ENCODE measurements around the gene MINDY4.
"Not testable (repeated sequence)": the region's sequence is repeated elsewhere in the genome, so short reads cannot be mapped to it uniquely, and the experiment has no call there.

Gene MINDY4

DNA sequence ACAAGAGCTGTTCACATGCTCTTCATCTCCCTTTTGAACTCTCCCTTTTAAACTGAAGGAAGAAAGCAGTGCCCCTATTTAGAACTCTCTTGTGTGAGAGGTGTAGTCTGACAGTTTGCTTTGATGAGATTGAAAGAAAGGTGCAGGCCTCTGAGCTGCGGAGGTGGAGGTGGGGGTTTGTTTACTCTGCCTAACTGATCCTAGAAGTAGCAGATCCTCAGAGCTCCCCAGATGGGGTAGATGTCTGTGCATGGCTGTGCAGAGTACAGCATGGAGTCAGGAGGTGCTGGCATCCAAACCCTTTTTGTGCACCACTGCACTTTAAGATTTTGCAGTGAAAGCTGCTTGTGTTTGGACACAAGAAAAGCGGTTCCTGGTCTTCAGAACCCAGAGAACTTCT is 58.3 kb downstream of the MINDY4 start:
- peaks cover 0 to 9% of the 10 kb centered on the region in 2 donors for H3K36me3 ChIP-seq (ENCODE audit: control insufficient read depth in 1 of 2, insufficient read depth in 2 of 2, low read length in 2 of 2)
- H3K4me3 ChIP-seq (ENCODE audit: low read depth in 1 of 2, low read length in 2 of 2) = no peak overlapping the region
- peaks cover 0 to 5% of the 10 kb centered on the region in 2 donors for H3K9me3 ChIP-seq (ENCODE audit: control insufficient read depth in 1 of 2, low read length in 2 of 2)
- no peak overlapping the region for H3K27ac ChIP-seq (ENCODE audit: low read depth, low read length)
- H3K4me1 ChIP-seq (ENCODE audit: control insufficient read depth in 1 of 2, insufficient read depth in 2 of 2, low read length in 2 of 2) = no peaks in the 10 kb centered on the region
- H3K9ac ChIP-seq (ENCODE audit: low read depth in 1 of 2, low read length in 2 of 2) = no peak overlapping the region
- no peaks in the 10 kb centered on the region for H3K27me3 ChIP-seq (ENCODE audit: control insufficient read depth in 1 of 2, insufficient read depth in 2 of 2, low read length in 2 of 2)

DNA sequence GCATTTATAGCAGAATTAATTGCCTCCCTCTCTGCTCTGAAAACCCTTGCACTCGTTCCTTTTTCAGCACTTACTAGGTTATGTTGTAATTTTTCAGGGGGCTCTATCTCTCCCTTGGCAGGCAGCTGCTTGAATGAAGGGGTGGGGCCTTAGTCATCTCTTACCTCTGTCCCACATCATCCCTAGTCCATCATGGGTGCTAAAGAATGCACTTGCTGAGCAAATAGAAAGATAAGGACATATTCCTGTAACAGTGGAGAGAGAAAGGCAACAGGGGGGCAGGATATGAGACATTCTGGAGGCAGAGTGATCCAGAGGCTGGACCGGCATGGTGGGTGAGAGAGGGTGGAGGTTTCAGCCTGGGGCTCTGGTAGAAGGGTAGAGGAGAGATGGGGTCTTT is 60.0 kb downstream of the MINDY4 start:
- no peaks in the 10 kb centered on the region for H3K4me1 ChIP-seq (ENCODE audit: control insufficient read depth in 1 of 2, insufficient read depth in 2 of 2, low read length in 2 of 2)
- H3K9me3 ChIP-seq (ENCODE audit: control insufficient read depth in 1 of 2, low read length in 2 of 2) = peaks cover 0 to 6% of the 10 kb centered on the region in 2 donors
- H3K27ac ChIP-seq (ENCODE audit: low read depth, low read length) = no peak overlapping the region
- no peak overlapping the region for H3K4me3 ChIP-seq (ENCODE audit: low read depth in 1 of 2, low read length in 2 of 2)
- no peak overlapping the region for H3K9ac ChIP-seq (ENCODE audit: low read depth in 1 of 2, low read length in 2 of 2)
- no peaks in the 10 kb centered on the region for H3K27me3 ChIP-seq (ENCODE audit: control insufficient read depth in 1 of 2, insufficient read depth in 2 of 2, low read length in 2 of 2)
- peaks cover 0 to 5% of the 10 kb centered on the region in 2 donors for H3K36me3 ChIP-seq (ENCODE audit: control insufficient read depth in 1 of 2, insufficient read depth in 2 of 2, low read length in 2 of 2)

DNA sequence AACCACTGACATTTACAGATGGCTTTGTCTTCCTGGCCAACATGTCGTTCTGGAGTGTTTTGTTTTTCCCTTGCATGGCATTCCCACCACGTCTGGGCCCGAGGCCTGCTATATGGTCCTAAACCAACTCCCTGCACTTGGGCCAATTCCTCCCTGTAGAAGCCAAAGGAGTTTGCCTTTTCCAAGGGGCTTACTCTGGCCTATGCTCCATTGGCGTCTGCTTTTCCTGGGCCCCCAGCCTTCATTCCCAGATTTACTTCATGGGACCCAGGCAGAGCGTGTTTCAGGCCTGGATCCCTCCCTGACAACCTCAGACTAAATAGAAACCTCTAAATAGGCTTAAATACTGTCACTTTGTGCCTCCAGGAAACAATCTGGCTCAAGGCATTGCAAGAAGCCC is 60.7 kb downstream of the MINDY4 start:
- no peak overlapping the region for H3K27ac ChIP-seq (ENCODE audit: low read depth, low read length)
- no peak overlapping the region for H3K9ac ChIP-seq (ENCODE audit: low read depth in 1 of 2, low read length in 2 of 2)
- no peaks in the 10 kb centered on the region for H3K27me3 ChIP-seq (ENCODE audit: control insufficient read depth in 1 of 2, insufficient read depth in 2 of 2, low read length in 2 of 2)
- H3K36me3 ChIP-seq (ENCODE audit: control insufficient read depth in 1 of 2, insufficient read depth in 2 of 2, low read length in 2 of 2) = peaks cover 0 to 5% of the 10 kb centered on the region in 2 donors
- no peak overlapping the region for H3K4me3 ChIP-seq (ENCODE audit: low read depth in 1 of 2, low read length in 2 of 2)
- H3K4me1 ChIP-seq (ENCODE audit: control insufficient read depth in 1 of 2, insufficient read depth in 2 of 2, low read length in 2 of 2) = no peaks in the 10 kb centered on the region
- H3K9me3 ChIP-seq (ENCODE audit: control insufficient read depth in 1 of 2, low read length in 2 of 2) = peaks cover 0 to 6% of the 10 kb centered on the region in 2 donors

DNA sequence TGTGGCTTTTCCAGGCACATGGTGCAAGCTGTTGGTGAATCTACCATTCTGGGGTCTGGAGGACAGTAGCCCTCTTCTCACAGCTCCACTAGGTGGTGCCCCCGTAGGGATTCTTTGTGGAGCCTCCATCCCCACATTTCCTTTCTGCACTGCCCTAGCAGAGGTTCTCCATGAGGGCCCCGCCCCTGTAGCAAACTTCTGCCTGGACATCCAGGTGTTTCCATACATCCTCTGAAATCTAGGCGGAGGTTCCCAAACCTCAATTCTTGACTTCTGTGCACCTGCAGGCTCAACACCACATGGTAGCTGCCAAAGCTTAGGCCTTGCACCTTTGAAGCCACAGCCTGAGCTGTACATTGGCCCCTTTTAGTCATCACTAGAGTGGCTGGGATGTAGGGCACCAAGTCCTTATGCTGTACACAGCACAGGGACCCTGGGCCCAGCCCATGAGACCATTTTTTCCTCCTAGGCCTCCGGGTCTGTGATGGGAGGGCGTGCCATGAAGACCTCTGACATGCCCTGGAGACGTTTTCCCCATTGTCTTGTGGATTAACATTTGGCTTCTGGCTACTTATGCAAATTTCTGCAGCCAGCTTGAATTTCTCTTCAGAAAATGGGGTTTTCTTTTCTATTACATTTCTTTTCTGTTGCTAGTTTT is 62.9 kb downstream of the MINDY4 start:
- H3K36me3 ChIP-seq (ENCODE audit: control insufficient read depth in 1 of 2, insufficient read depth in 2 of 2, low read length in 2 of 2); H3K9me3 ChIP-seq (ENCODE audit: control insufficient read depth in 1 of 2, low read length in 2 of 2); H3K4me3 ChIP-seq (ENCODE audit: low read depth in 1 of 2, low read length in 2 of 2); H3K27ac ChIP-seq (ENCODE audit: low read depth, low read length); H3K4me1 ChIP-seq (ENCODE audit: control insufficient read depth in 1 of 2, insufficient read depth in 2 of 2, low read length in 2 of 2); H3K9ac ChIP-seq (ENCODE audit: low read depth in 1 of 2, low read length in 2 of 2); H3K27me3 ChIP-seq (ENCODE audit: control insufficient read depth in 1 of 2, insufficient read depth in 2 of 2, low read length in 2 of 2): not testable (repeated sequence)

DNA sequence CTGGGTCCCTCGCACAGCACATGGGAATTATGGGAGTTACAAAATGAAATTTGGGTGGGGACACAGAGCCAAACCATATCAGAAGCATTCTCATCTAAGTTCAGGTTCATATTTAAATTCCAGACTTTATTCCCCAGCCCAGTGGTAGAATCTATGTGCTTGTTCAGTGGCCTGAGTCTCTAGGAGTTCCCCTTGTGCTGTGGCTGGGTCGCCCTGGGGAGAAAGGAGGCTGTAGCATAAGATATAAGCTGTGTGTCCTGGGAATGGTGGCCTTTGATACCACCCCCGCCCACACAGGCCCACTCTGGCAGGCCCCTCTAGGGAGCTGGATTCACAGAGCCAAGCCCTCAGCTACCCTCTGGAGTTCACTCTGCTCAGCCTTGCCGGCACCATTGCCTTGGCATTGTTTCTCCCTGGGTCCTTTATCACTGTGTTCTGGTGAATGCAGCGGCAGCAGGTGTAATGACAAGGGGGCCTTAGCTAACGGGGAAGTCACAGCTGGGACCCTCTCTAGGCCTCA is 64.2 kb downstream of the MINDY4 start:
- H3K27me3 ChIP-seq (ENCODE audit: control insufficient read depth in 1 of 2, insufficient read depth in 2 of 2, low read length in 2 of 2) = no peaks in the 10 kb centered on the region
- H3K9ac ChIP-seq (ENCODE audit: low read depth in 1 of 2, low read length in 2 of 2) = no peak overlapping the region
- H3K4me3 ChIP-seq (ENCODE audit: low read depth in 1 of 2, low read length in 2 of 2) = no peak overlapping the region
- H3K36me3 ChIP-seq (ENCODE audit: control insufficient read depth in 1 of 2, insufficient read depth in 2 of 2, low read length in 2 of 2) = peaks cover 0 to 7% of the 10 kb centered on the region in 2 donors
- H3K9me3 ChIP-seq (ENCODE audit: control insufficient read depth in 1 of 2, low read length in 2 of 2) = peaks cover 0 to 6% of the 10 kb centered on the region in 2 donors
- H3K4me1 ChIP-seq (ENCODE audit: control insufficient read depth in 1 of 2, insufficient read depth in 2 of 2, low read length in 2 of 2) = no peaks in the 10 kb centered on the region
- H3K27ac ChIP-seq (ENCODE audit: low read depth, low read length) = no peak overlapping the region

DNA sequence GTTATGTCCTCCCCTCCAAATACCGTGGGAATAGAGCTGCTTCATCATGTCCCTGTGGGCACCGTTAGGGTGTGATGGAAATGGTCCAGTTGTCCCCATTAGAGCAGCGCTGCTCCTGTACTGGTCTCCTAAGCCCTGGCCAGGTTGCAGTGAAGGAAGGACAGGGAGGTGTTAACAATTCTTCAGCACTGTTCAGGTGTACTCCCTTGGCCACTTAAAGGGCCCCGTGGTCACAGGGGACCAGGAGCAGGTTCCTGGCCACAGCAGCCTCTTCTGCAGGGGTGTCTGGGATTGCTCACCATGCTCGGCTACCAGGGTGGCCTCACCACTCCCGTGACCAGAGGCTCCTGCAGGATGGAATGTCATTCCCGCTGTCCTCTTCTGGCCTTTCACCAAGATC is 65.8 kb downstream of the MINDY4 start:
- Histone ChIP-seq H3K4me1 (ENCODE audit: control insufficient read depth in 1 of 2, insufficient read depth in 2 of 2, low read length in 2 of 2) (no peaks in the 10 kb centered on the region), H3K4me3 (ENCODE audit: low read depth in 1 of 2, low read length in 2 of 2) (no peak overlapping the region), H3K36me3 (ENCODE audit: control insufficient read depth in 1 of 2, insufficient read depth in 2 of 2, low read length in 2 of 2) (peaks cover 0 to 7% of the 10 kb centered on the region in 2 donors), H3K9ac (ENCODE audit: low read depth in 1 of 2, low read length in 2 of 2) (no peak overlapping the region), H3K9me3 (ENCODE audit: control insufficient read depth in 1 of 2, low read length in 2 of 2) (peaks cover 0 to 6% of the 10 kb centered on the region in 2 donors), H3K27me3 (ENCODE audit: control insufficient read depth in 1 of 2, insufficient read depth in 2 of 2, low read length in 2 of 2) (no peaks in the 10 kb centered on the region), H3K27ac (ENCODE audit: low read depth, low read length) (no peak overlapping the region)

DNA sequence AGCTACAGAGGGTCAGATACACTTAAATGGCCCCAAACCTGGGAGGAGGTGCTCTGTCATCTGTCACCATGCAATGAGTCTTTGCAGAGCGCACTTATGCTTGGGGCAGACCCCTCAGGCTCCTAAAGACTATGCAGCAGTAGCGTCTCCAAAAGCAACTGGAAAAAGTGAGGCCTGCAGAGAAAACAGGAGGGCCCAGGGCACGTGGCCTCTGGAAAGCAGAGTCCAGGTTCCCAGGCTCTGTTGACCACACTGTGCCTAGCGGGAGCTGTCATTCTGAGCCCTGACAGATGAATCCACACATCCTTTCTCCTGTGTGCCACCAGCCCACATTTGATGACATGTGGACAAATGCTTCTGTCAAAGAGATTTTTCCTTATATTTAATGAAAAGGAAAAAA is 66.4 kb downstream of the MINDY4 start:
- H3K36me3 ChIP-seq (ENCODE audit: control insufficient read depth in 1 of 2, insufficient read depth in 2 of 2, low read length in 2 of 2) = peaks cover 0 to 4% of the 10 kb centered on the region in 2 donors
- H3K27ac ChIP-seq (ENCODE audit: low read depth, low read length) = no peak overlapping the region
- H3K4me1 ChIP-seq (ENCODE audit: control insufficient read depth in 1 of 2, insufficient read depth in 2 of 2, low read length in 2 of 2) = no peaks in the 10 kb centered on the region
- no peak overlapping the region for H3K4me3 ChIP-seq (ENCODE audit: low read depth in 1 of 2, low read length in 2 of 2)
- H3K9ac ChIP-seq (ENCODE audit: low read depth in 1 of 2, low read length in 2 of 2) = no peak overlapping the region
- peaks cover 0 to 6% of the 10 kb centered on the region in 2 donors for H3K9me3 ChIP-seq (ENCODE audit: control insufficient read depth in 1 of 2, low read length in 2 of 2)
- H3K27me3 ChIP-seq (ENCODE audit: control insufficient read depth in 1 of 2, insufficient read depth in 2 of 2, low read length in 2 of 2) = no peaks in the 10 kb centered on the region

DNA sequence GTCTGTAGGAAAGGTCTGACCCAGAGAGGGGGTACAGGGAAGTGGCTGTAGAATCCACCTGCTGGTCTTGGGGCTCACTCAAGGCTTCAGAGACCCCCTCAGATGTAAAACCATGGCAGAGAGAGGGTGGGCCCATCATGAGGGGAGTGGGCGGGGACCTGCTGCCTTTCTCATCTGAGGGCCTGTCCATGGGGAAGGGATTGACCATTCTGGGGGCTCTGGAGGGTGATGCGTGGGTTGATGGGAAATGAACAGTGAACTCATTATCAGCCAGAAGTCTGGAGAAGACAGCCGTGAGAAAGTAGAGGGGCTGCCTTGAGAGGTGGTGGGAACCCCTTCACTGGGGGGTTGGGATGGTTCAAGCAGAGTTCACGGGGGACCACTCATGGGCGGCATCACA is 66.8 kb downstream of the MINDY4 start:
- Histone ChIP-seq H3K9me3 (ENCODE audit: control insufficient read depth in 1 of 2, low read length in 2 of 2) (peaks cover 0 to 6% of the 10 kb centered on the region in 2 donors), H3K27ac (ENCODE audit: low read depth, low read length) (no peak overlapping the region), H3K4me3 (ENCODE audit: low read depth in 1 of 2, low read length in 2 of 2) (no peak overlapping the region), H3K4me1 (ENCODE audit: control insufficient read depth in 1 of 2, insufficient read depth in 2 of 2, low read length in 2 of 2) (no peaks in the 10 kb centered on the region), H3K36me3 (ENCODE audit: control insufficient read depth in 1 of 2, insufficient read depth in 2 of 2, low read length in 2 of 2) (peaks cover 0 to 4% of the 10 kb centered on the region in 2 donors), H3K9ac (ENCODE audit: low read depth in 1 of 2, low read length in 2 of 2) (no peak overlapping the region), H3K27me3 (ENCODE audit: control insufficient read depth in 1 of 2, insufficient read depth in 2 of 2, low read length in 2 of 2) (no peaks in the 10 kb centered on the region)

DNA sequence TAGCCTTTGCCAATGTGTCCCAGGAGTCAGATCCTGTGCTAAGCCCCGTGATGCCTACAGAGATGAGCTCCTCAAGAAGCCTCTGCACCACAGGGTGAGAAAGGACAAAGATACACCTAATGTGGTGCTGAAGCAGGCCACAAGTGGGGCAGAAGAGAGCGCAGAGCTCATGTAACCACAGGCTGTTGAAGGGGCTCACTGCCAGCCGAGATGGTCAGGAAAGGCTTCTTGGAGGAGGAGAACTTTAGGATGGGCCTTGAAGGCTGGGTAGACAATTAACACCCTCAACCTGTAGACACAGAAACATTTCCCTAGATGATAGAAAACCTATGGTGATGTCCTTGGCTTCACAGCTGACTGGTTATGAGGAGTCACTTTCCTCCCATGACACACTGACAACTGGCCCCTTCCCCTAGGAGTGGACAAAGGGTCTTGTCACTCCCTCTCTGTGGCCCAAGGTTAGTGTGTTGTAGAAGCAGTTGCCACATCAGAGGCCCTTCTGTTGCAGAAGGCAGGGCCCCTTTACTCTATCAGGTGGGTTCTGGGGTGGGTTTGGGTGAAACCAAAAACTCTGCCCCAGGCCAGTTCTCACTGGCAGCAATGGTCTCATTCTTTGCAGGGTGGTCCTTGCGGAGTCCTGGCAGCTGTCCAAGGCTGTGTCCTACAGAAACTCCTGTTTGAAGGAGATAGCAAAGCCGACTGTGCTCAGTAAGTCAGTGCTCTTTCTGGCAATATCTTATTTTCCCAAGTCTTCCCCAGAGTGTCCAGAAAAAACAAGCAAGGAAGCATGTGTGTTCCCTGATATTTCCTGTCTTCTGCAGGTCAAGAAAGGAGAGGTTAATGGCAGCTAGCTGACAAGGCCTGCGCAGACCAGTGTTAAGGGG is 69.2 kb downstream of the MINDY4 start:
- no peak overlapping the region for H3K4me3 ChIP-seq (ENCODE audit: low read depth in 1 of 2, low read length in 2 of 2)
- peaks cover 0 to 4% of the 10 kb centered on the region in 2 donors for H3K36me3 ChIP-seq (ENCODE audit: control insufficient read depth in 1 of 2, insufficient read depth in 2 of 2, low read length in 2 of 2)
- no peaks in the 10 kb centered on the region for H3K9me3 ChIP-seq (ENCODE audit: control insufficient read depth in 1 of 2, low read length in 2 of 2)
- H3K4me1 ChIP-seq (ENCODE audit: control insufficient read depth in 1 of 2, insufficient read depth in 2 of 2, low read length in 2 of 2) = no peaks in the 10 kb centered on the region
- no peaks in the 10 kb centered on the region for H3K27me3 ChIP-seq (ENCODE audit: control insufficient read depth in 1 of 2, insufficient read depth in 2 of 2, low read length in 2 of 2)
- H3K27ac ChIP-seq (ENCODE audit: low read depth, low read length) = no peak overlapping the region
- H3K9ac ChIP-seq (ENCODE audit: low read depth in 1 of 2, low read length in 2 of 2) = no peak overlapping the region

DNA sequence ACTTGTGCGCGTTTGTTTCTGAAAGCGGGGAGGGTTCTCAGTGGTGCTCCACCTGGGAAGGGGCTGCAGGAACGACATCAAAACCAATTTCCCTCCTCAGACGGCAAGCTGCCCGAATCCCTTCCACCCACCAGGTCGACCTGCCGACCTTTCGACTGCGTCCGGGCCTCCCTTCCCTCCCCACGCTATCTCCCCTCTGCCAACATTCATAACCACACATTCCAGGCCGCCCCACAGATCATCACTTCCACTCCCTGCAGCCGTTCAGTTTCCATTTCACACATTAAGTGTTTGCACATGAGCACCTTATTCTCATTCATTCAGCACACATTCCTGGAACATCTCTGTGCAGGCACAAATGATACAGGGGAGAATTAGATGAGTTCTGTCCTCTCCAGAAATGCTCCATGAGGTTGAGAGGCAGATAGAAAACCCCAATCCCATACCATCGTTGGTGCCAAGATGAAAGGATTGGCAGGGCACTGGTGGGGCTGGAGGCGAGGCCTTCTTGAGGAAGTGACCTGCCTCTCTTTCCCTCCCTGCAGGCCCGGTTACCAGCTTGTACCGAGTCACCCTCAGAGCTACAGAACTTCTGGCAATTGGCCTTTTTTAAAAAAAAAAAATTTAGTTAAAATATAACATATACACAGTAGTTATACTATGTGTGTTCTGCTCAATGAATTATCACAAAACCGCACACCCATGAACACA is 70.0 kb downstream of the MINDY4 start:
- Histone ChIP-seq H3K27me3 (ENCODE audit: control insufficient read depth in 1 of 2, insufficient read depth in 2 of 2, low read length in 2 of 2) (no peaks in the 10 kb centered on the region), H3K9ac (ENCODE audit: low read depth in 1 of 2, low read length in 2 of 2) (no peak overlapping the region), H3K27ac (ENCODE audit: low read depth, low read length) (no peak overlapping the region), H3K9me3 (ENCODE audit: control insufficient read depth in 1 of 2, low read length in 2 of 2) (no peaks in the 10 kb centered on the region), H3K4me3 (ENCODE audit: low read depth in 1 of 2, low read length in 2 of 2) (no peak overlapping the region), H3K36me3 (ENCODE audit: control insufficient read depth in 1 of 2, insufficient read depth in 2 of 2, low read length in 2 of 2) (peaks cover 0 to 4% of the 10 kb centered on the region in 2 donors), H3K4me1 (ENCODE audit: control insufficient read depth in 1 of 2, insufficient read depth in 2 of 2, low read length in 2 of 2) (peaks cover 0 to 4% of the 10 kb centered on the region in 2 donors)
